MV-4-11 (cell line): ENCODE measurements around the gene IL1RAP.
"Not testable (repeated sequence)": the region's sequence is repeated elsewhere in the genome, so short reads cannot be mapped to it uniquely, and the experiment has no call there.

ENCODE experiments used
- DNase-seq: peaks from one replicate; lab custom pipeline; 2025; lab: John Stamatoyannopoulos, UW

IL1RAP gene

DNA sequence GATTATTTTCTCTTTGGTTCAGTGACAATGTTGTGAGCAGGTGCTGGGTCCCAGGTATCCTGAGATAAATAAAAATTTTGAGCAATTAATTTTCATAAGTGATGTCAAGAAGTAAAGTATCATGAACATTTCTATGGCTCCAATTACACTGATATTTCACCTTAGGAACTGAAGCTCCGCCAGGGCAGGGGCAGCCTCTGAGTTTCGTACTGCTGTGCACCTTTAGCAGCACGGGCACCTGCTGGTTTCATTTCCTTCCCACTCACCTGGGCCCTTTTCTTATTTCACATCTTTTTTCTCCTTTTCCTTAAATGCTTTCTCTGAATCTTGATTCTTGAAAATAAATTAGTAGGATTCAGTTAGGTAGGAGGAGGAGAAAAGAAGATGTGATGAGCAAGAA is 1.2 kb upstream of the IL1RAP start:
- no peak for DNase-seq

DNA sequence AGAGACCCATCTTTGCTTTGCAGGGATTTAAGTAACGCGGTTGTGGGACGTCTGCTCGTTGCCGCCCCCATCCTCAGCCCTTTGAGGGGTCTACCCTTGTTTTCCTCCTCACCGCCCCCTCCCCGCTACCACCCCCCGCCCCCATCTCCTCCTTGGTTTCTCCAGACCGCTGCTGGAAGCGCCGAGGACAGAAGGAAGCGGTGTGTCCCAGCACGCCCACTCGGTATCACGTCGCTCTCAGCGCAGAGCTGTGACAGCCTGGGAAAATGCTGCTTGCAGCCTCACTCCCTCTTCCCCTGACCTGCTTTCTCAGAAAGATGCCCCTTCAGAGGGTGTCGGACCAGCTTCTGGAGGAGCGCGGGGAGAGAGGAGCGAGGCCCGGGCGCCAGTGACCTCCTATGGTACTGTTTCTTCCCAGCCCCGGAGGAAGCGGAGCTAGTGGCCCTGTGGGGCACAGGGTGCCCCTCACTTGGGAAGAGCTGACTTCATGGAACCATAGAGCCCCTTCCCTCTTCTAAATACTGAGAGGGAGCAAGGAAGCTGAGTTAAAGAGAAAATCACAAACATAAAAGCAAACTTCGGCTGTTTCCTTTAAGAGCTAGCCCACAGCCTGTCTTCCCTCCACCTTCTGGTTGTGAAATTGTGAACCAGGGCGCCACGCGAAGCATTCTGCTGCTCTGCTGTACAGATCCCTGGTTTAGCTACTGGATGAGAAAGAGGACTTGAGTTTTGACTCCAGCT is 698 bp downstream of the IL1RAP start:
- DNase-seq, result no peak

DNA sequence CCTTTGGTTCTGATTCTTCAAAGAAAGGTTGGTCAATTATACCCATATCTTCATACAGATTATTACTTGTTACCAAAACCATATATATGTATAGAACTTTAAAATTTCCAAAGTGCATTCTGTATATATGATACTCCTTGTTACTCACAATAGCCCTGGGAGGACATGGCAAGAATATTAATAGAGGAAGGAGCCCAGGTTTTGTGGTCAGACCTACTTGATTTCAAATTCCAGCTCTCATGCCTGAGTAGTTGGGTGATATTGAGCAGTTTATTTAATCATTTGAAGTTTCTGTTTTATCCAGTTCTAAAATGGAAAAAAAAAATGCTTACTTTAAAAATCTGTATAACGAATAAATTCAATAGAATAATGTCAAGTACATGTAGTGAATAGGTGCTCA is 2.5 kb downstream of the IL1RAP start:
- no peak for DNase-seq

DNA sequence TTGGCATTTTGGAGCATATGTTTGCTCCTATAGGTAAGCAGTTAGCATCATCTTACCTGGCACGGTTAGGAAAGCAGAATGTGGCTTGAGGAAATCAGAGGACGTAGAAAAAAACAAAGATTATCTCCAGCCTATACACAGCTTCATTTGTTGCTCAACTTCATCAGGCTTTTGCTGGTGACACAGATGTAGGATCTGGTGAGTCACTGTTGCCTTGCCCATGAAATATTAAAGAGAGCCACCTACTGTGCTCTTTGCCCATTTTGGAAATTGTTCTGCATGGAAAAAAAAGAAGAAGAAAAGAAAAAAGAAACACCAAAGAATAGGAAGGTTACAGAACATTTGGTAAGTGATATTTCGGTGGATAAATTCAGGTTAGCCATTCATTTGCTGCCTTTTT is 3.8 kb downstream of the IL1RAP start:
- DNase-seq, result peak; percentile 81

DNA sequence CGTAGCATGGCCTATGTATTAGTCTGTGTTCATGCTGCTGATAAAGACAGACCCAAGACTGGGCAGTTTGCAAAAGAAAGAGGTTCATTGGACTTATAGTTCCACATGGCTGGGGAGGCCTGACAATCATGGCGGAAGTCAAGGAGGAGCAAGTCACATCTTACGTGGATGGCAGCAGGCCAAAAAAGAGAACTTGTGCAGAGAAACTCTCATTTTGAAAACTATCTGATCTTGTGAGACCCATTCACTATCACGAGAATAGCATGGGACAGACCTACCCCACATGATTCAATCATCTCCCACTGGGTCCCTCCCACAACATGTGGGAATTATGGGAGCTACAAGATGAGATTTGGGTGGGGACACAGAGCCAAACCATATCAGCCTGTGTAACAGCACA is 4.6 kb downstream of the IL1RAP start:
- DNase-seq, result not testable (repeated sequence)

DNA sequence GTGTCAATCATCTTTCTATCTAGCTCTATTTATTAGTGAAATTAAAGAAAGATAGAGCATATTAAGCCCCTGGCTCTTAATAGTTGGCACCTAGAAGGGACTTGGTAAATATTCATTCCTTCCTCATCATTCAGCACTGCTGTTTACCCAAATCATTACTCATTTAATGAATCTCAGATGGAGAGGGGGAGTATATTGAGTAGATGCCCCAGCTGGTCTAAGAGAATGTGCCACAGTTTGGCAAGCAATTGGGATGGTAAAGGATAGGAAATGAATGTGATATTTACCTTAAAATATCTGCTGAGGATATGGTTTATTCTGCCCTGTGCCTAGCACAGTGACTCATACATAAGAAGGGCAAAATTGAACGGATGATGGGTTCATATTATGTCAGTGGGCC is 6.0 kb downstream of the IL1RAP start:
- DNase-seq, result no peak

DNA sequence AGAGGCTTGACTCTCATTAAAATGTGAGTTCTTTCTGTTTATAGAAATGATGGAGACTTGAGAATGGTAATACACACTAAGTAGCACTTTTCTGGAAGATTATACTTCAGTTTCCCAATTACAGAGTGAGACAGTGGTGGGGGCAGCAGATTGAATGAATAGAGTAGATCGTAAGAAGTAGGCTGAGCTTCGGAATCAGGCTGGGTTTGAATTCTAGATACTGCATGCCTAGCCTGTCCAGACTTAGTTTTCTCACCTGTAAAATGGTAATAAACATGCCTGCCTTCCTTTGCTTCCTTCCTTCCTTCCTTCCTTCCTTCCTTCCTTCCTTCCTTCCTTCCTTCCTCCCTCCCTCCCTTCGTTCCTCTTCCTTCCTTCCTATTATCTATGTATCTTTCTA is 8.1 kb downstream of the IL1RAP start:
- no peak for DNase-seq

DNA sequence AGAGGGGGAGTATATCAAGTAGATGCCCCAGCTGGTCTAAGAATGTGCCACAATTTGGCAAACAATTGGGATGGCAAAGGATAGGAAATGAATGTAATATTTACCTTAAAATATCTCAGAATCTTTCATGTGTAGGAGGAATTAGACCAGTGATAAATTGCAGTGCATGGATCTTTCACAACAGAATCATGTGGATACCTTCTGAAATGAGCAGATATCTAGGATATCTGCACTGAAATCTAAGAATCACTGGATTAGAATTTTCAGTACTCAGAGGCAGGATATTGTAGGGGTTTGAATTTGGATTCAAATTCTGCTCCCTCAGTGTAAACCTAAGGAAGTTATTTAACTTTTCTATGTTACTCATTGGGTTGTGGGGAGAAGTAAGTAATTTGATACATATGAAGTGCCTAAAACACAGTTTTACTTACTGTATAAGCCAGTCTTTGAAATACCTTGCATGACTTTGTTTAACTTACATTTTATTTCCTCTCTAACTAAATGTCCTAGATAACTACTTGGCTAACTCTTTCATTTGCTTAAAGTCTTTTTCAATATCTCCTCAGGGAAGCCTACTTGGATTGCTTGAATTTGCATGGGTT is 8.8 kb downstream of the IL1RAP start:
- DNase-seq, result no peak

DNA sequence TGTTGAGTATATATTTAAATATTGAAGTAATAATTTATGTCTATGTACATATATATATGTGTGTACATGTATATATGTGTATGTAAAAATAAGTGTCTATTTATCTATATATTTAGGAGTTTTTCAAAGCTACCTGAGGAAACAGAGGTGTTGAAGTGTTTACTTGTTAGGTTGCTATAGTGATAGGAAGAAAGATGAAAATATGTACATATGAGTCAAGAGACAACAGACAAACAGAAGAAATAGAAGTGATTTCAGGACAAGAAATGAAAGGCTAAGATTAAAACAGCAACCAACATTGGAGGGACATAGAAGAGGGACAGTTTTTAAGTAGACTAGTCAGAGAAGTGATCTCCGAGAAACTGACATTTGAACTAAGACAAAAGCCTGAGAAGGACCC is 11.1 kb downstream of the IL1RAP start:
- no peak for DNase-seq

DNA sequence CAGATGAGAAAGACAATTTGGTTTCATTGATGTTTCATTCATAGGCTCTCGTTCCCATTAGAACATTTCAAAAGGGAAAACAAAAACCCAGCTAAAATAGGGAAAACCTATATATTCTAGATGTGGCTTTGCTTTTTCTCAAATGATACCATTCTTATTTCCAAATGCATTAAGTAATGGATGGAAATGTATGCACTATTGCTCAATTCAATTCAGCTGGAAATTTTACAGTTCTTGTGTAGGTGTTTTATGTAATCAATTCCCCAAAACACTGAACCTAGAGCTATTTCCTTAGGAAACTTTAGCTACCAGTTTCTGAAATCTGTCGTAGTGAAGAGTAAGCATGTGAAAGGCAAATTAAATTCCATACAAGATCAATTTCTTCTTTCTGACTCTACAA is 11.7 kb downstream of the IL1RAP start:
- no peak for DNase-seq

DNA sequence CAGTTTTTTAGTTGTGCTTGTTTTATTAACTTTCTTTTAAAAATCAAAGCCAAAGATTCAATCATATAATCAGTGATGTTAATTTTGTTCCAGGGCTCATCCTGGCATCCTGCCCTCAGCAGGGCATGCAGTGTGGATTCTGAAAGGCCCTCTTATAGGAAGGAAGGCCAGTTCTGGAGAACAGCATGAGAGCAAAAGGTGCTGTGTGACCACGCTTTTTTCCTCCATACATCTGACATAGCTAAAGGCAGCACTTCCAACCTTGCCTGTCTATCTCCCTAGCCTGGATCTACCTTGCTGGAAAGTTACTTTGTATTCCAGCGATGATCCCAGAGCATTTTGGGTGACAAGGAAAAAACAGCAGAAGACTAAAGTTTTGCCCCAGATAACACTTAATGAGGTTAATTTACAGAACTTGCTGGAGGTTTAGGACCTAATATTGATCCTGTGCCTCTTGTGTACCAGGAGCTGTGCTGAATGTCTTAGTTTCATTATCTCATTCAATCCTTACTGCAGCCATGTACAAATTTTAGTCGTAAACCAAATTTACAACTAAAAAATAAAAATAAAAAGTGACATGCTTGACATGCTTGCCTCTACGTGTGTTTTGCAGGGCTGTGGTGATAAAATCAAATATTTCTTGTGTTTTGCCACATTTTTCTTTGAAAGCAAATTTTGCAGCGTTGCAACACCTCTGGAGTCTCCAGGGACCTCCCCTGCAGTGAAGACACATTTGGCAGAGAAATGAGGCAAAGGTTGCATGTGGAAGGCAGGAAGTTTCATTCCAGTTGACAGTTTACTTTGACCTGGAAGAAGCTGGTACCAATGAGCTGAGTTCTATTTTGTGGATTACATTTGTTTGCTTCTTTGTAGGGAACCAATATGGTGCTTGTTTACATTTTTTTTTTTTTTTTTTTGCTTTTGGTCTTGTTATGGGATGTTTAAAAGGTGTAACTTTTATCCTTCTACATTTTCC is 13.2 kb downstream of the IL1RAP start:
- DNase-seq, result peak; percentile 38

DNA sequence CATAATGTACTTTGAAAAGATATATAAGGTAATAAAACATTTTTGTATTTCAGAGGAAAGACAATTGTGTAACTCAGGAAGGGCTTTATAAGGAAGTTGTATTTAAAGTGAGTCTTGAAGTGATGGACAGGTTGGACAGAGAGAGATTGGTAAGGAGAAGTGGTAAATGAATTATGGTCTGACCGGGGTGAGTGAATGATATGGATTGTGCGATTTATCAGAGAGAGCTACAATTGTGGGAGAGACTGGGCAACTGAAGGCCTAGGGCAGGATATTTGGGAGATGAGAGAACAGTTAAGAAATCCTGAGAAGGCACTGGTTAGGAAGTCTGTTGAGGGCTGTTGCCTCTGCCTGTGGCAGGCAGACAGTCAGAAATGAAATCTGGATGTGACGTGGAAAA is 14.8 kb downstream of the IL1RAP start:
- peak; percentile 41 for DNase-seq

DNA sequence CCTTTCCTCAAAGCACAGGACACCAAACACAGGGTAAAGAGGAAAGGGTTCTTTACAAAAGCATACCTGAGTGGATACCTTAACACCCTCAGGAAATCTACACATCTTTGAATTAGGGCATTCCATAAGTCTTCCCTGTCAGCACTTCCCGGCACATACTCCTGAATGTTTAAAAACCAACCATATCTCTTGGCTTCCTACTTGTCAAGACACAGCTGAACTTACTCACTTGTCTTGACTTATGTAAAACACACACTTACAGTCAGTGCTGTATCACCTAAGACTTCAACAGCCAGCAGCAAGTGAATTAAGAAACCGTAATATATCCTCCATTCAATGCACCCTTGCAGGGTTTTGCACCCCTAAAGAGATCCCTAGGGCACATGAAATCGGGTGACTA is 17.5 kb downstream of the IL1RAP start:
- DNase-seq, result no peak

DNA sequence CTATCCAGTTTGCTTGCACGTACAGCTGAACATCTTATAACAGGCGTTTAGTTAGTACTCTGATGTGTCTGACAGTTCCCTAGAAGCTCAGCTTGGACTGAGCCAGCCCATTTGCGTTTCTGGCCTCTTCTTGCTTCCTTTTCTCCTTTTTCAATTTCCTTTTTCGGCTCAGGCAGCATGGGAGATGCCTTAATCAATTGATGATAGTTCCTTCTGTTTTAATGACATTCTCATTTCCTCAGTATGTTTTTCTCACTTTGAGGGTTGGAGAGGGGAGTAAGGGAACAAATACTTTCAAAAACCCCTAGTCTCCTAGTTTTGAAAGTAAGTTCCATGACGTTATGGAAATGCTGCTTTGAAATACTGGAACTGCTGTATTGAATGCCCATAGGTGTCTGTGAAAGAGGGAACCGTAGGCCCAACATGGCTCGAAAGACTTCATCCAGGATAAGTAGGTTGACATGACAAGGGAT is 18.9 kb downstream of the IL1RAP start:
- peak; percentile 49 for DNase-seq

DNA sequence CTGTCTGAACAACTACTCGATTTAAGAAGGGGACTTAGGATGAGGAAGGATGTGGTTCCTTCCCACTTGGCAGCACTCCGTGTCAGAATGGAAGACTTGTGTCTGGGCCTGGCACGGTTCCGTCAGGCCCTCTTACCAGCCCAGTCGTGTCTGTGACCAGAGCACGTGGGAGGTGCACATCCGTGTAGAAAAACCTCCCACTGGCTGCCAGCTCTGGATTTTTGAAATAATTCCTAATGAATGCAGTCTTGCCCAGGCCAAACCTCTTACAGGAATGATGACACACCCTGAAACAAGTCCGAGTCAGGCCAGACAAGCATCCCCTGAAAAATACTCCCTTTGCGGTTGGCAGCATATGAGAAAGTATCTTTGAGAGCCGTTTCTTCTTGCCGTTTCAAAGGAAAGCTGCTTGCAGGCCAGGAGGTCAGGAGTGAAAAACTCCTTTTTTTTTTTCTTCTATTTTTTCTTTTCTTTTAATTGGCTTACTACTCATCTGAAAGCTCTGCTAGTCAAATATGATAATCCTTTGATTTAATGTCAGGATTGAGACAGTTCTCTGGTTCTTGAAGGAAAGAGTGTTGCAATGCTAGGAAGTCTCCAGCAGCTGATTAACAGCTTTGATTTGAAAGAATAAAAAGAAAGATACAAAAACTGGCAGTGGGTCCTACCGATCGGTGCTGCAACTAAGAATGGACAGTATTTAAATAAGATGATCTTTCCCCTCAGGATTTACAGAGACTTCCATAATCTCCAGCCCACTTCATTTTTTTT is 19.8 kb downstream of the IL1RAP start:
- DNase-seq, result peak; percentile 45

DNA sequence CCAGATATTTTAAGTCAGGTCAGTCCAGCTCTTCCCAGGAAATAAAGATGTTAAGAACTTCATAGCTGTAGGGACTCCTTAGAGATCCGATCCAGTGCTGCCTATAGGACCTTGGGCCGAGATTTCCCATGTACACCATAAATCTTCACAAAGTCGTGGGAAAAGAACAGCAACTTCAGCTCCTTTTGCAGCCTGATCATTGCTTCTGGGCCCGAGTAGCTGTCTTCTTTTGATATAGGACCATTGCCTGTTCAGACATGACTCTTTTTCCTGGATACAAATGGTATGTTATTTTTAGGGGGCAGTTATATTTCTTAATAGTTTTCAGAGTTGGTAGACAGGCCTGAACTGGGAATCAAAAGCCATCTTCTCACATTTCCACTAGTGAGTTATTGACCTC is 20.5 kb downstream of the IL1RAP start:
- no peak for DNase-seq

DNA sequence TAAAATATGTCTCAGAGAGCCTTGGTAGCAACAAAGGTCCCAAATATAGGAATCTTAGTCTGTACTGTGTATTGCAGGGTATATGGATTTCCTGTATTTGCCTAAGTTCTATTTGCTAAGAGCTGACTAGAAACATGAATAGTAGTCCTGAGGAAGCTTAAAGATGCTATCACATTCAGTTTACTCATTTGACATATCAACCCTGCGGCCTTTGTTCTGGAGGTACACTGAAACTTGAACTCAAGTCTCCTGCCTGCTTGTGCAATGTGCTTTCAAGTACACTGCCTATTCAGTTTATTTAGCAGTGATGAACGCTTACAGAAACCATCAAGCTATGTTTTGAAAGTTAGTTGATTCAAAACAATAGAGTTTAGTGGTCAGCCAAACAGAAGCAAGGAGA is 21.1 kb downstream of the IL1RAP start:
- DNase-seq, result no peak

DNA sequence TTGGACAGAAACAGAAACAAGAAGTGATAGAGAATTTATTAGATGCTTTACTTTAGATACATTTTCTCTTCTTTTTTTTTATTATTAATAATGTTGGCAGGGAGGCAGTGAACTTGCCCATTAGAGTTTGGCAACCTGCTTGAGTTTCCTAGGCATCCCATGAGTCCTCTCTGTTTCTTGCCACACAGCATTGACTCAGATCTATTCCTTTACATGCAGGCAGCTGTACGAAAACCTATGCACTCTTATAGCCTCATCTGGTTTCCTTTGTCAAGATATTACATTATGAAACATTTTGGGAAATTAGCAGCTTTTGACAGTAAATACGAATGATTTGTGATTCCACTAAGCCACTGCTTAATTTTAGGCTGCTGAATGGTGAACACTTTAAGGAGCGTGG is 23.3 kb downstream of the IL1RAP start:
- DNase-seq, result peak; percentile 22

DNA sequence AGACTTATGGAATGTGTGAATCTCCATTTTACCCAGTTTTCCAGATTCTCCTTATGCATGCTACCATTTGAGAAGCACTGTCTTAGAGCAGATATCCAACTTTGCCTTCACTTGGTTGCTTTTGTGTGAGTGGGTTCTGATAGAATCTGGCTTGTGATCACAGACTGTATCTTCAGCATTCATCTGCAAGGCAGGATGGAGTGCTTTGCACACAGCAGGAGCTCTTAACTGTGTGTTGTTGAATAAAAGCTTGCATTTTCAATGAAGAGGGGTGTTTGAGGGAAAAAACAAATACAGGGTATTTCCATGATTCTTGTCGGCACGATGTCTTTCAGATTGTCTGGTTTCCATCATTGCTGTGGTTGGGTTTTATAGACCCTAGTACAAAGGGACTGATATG is 24.4 kb downstream of the IL1RAP start:
- no peak for DNase-seq

DNA sequence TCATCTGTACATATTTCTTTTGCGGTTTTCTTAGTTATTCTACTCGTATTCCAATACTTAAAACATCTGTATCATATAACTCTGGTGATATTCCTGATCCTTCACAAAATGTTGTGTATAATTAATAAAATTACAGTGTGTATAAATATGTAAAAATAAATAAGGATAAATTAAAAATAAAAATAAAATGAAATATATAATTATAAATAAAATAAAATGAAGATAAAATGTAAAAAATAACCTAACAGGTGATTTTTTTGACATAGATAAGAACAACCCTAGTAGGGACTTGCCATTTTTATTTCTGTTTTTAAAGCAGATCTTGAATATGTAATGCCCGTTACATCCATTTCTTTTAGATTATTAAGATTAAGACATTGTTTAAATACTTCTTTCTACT is 25.6 kb downstream of the IL1RAP start:
- DNase-seq, result no peak

DNA sequence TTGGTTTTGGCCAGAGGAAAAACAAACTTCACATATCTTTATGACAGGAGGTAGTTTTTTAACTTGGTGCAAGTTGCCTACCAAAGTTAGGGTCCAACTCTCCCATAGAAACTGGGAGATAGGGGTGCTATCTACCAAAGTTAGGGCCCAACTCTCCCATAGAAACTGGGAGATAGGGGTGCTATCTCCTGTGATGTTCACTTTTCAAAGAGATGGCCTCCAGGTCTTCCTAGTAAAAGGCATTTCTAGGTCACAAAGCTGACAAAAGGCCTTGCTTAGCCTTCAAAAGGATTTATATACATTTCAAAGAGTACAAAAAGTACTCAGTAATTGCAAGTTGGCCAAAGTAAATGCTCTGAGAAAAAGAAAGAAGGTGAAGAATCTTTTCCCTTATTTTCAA is 27.1 kb downstream of the IL1RAP start:
- no peak for DNase-seq

DNA sequence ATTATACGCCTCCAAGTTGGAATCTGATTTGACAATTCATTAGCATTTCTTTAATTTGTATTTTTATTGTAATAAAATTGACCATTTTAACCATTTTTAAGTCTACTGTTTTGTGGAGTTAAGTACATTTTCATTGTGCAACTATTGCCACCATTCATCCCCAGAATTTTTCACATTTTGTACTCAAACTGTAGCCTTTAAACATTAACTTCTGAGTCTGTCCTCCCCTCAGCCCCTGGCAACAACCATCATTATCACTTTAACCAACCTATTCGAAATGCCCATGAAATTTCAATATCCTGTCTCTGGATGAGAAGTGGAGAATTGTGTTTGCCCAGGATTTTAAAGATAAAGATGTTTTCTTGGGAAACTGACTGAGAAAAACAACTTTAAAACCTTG is 27.7 kb downstream of the IL1RAP start:
- DNase-seq, result no peak
